CMK (cell line): ENCODE measurements around the gene ZNF407.
"Not testable (repeated sequence)": the region's sequence is repeated elsewhere in the genome, so short reads cannot be mapped to it uniquely, and the experiment has no call there.

Experiments used
- DNase-seq: peaks from one replicate; pipeline ENCODE4 v3.0.0-alpha.2; 2010; ENCODE audit warnings: low read depth

The ZNF407 gene

GRCh38 chr18:74971776-74972175, 374.1 kb downstream of the ZNF407 start:
- not testable (repeated sequence) for DNase-seq

DNA sequence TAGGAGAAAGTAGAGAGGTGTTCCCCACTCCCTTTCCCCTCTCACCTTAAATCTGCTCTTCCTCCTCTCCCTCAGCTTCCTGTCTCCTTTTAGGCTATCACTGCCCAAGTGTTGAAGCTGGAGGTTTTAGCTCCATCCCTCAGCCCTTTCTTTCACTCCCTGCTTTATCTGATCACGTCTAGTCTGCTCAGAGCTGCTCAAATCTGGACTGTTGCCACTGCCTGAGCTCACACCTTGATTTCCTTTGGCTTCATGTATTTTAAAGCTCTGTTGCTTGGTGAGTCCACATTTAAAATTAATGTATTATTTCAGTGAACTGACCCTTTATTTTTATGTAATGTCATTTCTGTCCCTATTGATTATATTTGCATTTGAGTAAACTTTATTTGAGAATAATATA, 374.7 kb downstream of the ZNF407 start:
- no peak for DNase-seq

GRCh38 chr18:74975001-74975400, 377.3 kb downstream of the ZNF407 start:
- no peak for DNase-seq

DNA sequence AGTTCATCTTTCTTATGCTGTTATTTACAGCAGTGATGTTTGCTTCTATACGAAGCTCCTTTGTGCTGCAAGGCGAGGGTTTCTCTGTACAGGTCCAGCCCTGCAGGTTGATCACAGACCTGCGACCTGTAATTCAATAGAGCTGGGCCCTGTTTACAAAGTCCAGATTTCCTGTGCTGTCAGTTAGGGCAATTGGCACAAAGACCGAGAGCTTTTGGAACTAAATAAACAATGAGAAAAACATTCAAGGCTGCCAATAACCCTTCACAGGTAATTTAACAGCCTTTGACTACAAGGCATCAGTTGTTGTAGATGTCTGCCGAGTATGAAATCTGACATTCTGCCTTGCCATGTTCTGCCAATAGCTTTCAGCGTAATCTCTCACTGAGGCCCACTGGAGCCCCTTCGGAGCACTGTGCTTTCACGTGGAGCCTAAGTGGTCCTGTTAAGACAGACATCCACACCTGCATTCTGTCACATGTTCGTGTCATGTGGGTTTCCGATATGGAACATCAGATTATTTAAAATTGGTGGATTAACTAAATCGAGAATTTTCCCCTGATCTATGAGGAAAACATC, 378.8 kb downstream of the ZNF407 start:
- no peak for DNase-seq

DNA sequence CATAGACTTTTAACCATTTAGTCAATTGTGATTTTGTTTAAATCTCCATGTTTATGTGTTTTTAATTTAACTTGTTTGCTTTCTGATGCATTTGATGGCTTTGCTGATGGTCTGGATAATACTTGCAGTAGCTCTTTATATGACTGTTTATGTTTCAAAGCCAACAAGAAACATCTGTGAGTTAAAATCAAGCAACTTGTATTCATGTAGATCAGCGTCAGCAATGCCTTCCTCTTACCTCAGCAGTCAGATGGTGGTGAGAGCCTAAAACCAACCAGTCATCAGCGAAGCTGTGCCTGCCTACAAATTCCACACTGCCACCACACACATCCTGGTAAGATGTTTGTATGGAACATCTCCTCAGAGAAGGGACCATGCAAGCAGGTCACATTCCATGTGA, 379.4 kb downstream of the ZNF407 start:
- DNase-seq = no peak

DNA sequence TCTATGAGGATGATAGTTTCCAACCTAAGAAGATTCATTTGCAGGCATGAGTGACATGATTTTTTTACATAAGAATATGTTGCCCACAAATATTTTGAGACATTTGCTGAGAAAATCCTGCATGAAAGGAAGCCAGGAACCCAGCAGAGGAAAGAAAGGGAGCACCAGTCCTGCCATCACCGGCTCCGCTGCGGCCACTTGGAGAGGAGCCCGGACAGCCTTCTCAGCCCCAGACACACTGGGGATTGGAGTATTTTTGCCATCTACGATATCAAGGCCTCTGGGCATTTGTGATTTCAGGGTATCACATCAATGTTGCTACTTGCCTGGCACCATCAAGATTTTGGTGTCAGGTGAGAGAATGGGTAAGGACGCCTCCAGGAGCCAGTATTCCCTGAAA, 383.0 kb downstream of the ZNF407 start:
- DNase-seq = no peak

- DNase-seq = no peak
Measured at GRCh38 chr18:74981476-74981875, 383.8 kb downstream of the ZNF407 start.

DNA sequence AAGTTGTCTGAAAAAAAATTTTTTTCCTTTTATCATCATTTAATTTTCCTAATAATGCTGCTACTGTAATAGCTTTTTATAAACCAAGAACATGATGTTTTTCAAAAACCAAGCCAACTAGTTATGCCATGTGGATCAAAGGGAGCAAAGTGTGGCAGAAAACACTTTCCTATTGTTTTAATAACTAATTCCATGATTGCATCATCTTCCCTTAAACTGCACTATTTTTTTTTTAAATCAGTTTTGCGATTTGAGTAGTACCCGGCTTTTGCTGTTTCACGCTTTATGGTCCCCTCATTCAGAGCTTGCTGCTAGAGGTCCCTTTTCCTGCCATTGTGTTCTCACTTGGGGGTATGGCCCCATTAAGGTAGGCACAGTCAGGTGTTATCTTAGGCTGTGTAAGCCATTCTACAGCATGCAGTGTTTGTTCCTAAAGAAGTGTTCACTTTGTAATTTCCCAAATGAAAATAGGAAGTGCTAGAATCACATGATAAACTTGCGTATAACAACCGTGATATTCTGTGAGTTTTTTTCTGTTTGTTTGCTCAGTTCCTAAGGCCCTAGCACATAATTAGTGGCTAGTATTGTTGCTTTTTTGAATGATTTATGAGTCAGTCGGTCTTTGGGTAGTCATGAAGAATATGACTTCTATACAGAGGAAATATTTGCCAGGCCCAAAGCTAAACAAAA, 385.4 kb downstream of the ZNF407 start:
- DNase-seq = no peak

GRCh38 chr18:74989134-74989533, 391.5 kb downstream of the ZNF407 start:
- no peak for DNase-seq

DNA sequence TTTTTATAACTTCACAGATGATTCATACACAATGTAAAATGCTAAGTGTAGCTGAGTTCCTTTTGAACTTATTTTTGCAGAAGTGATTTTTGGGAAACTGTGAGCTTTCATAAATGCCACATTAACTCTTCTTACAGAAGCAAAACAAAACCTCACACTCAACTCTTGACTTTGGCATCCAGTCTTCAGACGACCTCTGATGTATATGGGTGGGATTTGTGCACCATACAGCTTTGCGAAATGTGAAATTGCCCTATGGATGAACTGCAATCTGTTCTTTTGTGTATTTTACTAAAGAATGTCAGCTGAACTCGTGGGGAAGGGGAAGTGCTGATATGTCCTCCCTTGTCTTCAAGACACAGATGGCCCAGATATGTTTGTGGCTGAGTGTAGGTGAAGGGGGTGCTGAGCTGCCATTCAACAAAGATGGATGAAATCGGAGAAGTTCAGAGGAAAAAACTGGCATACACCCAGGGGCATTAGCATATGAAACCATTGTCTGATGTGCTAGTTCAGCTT, 393.0 kb downstream of the ZNF407 start:
- DNase-seq = no peak

DNA sequence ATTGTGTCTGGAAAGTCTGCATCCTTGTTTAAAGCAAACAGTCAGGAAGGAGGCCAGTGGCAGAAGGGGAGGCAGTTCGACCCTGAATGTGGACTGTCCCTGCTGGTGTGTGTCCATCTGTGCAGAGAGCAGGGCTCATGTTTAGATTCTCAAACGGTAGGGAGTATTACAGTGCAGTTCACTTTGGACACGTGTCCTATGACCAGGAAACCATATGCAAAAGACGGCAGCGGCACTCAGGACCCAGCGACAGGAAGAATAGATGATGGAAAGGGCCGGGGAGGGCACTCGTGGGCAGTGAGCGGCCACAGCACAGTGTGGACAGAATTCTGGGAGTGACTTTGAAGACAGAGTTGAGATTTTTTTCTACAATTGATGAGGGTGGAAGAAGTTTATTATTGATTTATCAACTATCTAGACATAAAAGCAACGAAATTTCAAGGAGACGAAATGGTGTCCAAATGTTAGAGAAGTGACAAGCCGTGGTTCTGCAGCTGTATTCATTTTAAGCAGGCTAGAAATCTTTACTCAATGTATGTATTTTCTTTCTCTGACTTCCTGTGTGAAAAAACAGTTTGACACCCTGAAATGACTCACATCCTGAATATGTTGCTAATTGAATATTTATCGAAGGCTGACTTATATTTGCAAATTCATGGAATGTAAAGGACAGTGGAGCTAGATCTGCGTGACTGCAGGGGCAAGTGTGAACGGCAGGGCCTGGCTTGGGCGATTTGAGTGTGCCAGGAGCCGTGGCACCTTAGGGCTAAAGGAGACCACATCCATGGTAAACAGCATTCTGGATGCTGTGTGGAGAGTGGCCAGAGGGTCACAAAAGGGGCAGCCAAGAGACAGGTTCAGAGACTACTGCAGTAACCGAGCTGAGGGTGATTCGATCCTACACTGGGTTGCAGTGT, 397.1 kb downstream of the ZNF407 start:
- no peak for DNase-seq

DNA sequence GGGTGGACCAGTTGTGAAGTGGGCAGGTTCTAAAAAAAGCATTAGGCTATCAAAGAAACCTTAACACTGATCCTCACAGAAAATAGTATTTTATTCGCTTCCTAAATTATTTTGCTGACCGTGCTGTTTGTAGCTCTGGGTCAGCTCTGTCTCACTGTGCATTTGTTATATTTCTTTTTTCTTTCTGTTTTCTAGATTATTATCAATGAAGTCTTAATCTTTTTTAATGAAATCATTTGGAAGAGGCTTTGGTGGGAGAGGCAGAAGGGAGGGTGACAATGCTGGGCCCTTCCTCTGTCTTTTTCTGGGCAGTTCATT, 397.7 kb downstream of the ZNF407 start:
- no peak for DNase-seq

DNA sequence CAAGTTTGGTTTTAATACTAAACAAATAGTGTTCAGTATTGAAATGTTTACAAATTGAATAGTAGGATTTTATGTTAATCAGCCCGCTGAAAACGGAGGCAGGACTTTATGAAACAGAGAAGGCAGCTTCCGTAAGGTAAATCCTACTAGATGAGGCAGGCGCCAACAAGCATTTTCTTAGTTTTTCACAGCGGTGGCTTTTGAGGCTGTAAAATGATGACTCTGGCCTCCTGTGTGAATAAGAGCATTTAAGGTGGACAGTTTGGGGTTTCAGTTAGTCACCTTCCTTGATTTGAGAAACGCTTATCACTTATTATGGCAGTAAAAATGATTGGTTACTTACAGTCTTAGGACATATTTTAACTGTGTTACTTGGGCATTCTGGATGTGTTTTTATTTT, 398.4 kb downstream of the ZNF407 start:
- DNase-seq = no peak

DNA sequence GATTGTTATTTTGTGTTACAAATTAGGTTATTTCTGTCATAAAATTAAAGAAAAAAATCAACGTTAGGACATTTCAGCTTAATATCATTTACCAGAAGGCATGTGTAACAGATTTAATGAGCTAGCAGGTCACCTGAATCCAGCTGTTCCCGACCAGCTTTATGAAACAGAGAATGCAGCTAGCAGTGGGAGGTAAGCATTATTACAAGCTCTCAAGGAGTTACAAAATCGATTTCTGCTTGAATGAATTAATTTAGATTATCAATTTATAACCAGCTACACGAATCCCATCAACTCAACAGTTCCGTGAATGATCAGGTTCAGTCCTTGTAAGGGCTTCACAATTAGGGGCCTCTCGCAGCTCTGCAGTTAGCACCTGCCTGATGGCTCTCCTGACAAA, 399.3 kb downstream of the ZNF407 start:
- DNase-seq = no peak

DNA sequence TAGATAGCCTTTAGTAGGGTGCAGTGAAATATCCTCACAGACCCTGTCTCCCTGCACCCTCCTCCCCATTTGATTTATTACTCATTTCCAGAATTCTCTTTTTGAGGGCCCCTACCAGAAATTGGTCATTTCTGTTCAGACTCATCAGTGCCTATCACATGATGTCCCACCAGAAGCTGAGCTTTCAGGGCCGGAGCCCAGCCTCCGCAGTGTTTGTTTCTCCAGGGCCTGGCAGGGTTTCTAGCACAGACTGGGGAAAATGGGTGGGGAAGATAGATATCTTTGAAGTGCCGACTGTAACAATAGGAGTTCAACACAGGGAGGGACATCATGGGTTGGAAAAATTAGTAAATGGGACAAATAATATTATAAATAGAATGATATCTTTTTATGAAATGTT, 403.2 kb downstream of the ZNF407 start:
- no peak for DNase-seq

- DNase-seq = no peak
Measured at GRCh38 chr18:75003039-75003438, 405.4 kb downstream of the ZNF407 start.

- DNase-seq = no peak
Measured at GRCh38 chr18:75003764-75004690, 406.4 kb downstream of the ZNF407 start.

DNA sequence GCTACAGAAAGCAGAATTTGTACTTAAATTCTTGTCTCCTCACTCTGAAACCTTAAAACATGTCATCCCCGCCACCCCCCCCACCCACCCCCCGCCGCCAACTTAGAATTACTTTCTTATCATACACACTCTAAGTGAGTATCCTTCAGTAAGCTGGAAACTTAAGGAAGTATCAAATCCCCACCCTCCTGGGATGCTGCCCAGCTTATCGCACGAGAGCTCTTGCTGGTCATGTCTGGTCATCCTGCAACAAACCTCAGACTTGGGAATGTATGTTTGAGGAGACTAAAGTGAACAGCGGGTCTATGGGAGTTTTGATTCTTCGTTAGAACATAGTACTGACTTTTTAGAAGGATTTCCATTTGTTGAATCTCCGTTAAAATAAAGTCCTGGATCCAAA, 408.0 kb downstream of the ZNF407 start:
- DNase-seq = no peak

- DNase-seq = no peak
Measured at GRCh38 chr18:75008186-75008585, 410.5 kb downstream of the ZNF407 start.

GRCh38 chr18:75009296-75009695, 411.6 kb downstream of the ZNF407 start:
- DNase-seq = no peak

GRCh38 chr18:75009878-75010277, 412.2 kb downstream of the ZNF407 start:
- no peak for DNase-seq

- DNase-seq = no peak
Measured at GRCh38 chr18:75010278-75010677, 412.6 kb downstream of the ZNF407 start.
